Measurements from ENCODE around the gene PHF3.

The PHF3 gene

DNA sequence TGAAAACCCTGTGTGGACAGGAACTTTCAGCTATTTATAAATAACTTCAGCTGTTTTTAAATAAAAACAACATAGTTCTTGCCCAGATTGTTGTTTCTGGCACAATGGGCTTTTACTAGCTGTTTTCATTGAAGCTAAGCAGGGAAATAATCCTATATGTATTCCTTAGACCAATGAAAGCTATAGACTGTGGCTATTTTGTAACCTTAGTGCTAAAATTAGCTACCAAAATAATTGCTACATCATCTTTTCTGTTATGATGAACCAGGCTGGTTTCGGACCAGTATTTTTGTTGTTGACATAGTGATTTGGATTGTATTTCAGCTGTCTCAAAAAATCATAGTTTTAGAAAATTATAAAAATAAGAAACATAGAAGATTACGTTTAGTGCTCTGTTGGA is 13.7 kb downstream of the PHF3 start:
- DNase-seq (ENCODE audit: low read depth in 2 of 2): no peak

GRCh38 chr6:63649847-63650265 is 14.3 kb downstream of the PHF3 start:
- DNase-seq (ENCODE audit: low read depth in 2 of 2): no peak

DNA sequence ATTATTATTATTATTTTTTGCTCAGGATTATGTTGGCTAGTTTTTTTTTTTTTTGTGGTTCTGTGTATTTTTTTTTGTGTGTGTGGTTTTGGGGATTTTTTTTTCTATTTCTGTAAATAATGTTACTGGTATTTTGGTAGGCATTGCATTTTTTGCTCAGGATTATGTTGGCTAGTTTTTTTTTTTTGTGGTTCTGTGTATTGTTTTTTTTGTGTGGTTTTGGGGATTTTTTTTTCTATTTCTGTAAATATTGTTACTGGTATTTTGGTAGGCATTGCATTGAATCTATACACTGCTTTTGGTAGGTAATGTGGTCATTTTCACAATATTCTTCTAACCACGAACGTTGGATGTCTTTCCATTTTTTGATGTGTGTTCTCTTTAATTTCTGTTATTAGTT is 17.4 kb downstream of the PHF3 start:
- DNase-seq (ENCODE audit: low read depth in 2 of 2): no peak

DNA sequence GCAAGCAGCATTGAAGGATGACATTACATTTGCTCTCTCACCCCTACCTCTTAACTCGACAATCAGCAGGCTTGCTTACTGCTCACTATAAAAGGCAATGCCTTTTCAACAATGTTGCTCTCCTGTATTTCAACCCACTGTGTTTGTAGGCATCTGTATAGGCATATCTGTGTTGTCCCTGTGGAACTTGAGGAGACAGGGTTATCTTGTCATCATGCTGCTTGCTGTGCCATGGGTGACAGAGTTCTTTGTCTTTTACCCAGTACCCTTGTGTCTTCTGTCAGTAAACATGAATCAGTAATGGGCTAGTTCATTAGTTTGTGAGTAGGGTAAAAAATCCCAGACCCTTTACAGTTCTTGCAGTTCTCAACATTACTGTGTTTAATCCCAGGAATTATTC is 25.2 kb downstream of the PHF3 start:
- no peak for DNase-seq (ENCODE audit: low read depth in 2 of 2)

DNA sequence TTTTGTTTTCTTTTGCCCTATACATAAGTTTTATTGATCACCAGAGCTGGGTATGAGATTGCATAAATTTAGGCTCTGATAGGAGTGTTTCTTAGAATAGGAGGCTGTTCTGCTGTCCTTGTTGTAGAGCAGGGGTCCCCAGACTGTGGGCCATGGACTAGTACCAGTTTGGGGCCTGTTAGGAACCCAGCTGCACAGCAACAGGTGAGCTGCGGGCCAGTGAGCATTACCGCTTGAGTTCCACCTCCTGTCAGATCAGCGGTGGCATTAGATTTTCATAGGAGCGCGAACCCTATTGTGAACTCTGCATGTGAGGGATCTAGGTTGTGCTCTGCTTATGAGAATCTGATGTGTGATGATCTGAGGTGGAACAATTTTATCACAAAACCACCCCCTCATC is 26.2 kb downstream of the PHF3 start:
- no peak for DNase-seq (ENCODE audit: low read depth in 2 of 2)

GRCh38 chr6:63663147-63663955 is 27.7 kb downstream of the PHF3 start:
- no peak for DNase-seq (ENCODE audit: low read depth in 2 of 2)

DNA sequence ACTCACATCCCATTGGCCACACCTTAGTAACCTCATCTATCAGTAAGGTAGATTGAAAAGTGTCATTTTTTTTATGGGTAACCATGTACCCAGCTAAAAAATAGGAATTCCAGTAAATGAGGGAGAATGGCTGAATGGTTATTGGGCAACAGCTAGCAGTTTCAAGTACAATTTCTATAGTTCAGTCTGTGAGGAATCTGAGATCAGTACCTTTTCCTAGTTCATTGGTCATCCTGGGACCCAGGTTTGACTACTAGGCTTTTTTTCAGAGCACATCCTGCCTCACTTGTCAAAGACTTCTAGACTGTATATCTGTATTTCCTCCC is 28.3 kb downstream of the PHF3 start:
- no peak for DNase-seq (ENCODE audit: low read depth in 2 of 2)

- no peak for DNase-seq (ENCODE audit: low read depth in 2 of 2)
Measured at GRCh38 chr6:63671098-63671754, 35.6 kb downstream of the PHF3 start.

DNA sequence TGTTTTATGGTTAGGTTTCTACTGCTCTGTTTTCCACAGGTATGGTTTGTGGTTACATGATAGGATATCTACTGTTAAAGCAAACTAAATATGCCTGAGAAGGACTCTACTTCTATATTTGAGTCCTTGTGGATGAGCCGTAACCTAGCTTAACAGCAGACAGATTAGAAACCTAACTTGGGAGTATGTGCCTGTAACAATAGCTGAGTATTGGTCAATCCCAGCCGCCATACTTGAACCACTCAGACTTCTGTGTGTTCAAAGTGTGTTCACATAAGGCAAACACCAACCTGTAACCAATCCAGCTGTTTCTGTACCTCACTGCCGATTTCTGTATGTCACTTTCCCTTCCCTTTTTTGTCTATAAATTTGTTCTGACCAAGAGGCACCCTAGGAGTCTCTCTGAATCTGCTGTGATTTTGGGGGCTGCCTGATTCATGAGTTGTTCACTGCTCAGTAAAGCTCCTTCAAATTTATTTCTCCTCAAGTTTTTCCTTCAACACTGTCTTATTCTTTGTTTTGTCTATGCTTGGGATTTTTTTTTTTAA is 37.1 kb downstream of the PHF3 start:
- DNase-seq (ENCODE audit: low read depth in 2 of 2): no peak

GRCh38 chr6:63673692-63674091 is 38.1 kb downstream of the PHF3 start:
- DNase-seq (ENCODE audit: low read depth in 2 of 2): no peak

- no peak for DNase-seq (ENCODE audit: low read depth in 2 of 2)
Measured at GRCh38 chr6:63674635-63675034, 39.0 kb downstream of the PHF3 start.

DNA sequence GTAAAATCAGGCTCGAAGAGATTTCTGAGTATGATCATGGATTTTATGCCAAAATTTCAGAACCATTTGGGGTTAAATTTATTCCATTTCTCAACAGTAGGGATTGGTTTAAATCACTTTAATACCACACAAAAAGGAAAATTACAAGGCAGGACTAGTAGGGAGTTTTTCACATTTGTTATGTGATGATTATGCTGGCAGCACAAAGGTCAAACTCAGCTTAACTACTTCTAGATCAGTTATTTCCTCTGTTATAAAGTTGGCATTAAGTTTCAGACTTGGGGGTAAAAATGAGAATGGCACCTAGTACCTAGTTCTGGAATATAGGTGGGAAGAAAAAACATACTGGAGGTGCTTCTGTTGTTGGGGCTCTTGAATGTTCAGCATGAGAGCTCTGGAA is 39.5 kb downstream of the PHF3 start:
- no peak for DNase-seq (ENCODE audit: low read depth in 2 of 2)

DNA sequence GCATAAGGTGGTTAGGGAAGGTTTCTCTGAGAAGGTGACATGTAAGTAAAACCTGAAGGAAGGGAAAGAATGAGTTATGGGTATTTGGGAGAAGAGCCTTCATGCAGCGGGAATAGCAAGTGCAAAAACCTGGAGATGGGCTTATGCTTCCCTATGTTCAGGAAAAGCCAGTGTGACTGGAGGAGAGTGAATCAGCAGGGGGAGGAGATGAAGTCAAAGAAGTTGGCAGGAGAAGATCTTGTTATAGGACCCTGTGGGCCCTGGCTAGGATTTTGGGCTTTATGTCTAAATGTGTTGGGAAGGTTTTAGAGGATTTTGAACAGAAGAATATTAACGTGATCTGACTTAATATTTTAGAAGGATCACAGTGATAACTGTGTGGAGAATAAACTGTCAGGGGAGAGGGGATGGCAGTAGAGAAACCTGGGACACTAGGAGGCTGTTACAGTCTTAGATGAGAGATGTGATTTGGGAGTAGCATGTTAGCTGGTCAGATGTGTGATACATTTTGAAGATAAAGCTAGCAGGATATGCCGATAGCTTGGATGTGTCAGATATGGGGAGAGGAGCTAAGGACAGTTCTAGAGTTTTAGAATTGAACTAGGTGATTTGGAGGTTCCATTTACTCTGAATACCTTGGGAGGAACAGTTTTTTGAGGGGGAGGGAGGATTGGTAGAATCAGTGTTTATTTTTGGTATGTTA is 41.0 kb downstream of the PHF3 start:
- DNase-seq (ENCODE audit: low read depth in 2 of 2): no peak

DNA sequence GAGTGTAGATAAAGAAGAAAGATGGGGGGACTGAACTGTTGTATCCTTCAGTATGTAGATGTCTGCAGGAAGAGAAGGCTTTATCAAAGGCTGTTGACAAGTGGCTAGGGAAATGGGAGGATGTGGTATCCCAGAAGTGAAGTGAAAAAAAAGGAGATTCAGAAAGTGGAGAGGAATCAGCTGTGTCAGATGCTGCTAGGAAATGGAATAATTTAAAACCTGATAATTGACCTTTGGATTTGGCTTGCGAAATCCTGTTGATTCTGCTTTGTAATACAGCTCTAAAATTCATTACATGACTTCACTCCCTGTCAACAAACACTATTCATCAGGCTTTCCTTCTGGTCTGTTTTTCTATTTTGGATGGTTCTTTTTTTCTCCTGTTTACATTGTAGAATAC is 41.7 kb downstream of the PHF3 start:
- DNase-seq (ENCODE audit: low read depth in 2 of 2): no peak

DNA sequence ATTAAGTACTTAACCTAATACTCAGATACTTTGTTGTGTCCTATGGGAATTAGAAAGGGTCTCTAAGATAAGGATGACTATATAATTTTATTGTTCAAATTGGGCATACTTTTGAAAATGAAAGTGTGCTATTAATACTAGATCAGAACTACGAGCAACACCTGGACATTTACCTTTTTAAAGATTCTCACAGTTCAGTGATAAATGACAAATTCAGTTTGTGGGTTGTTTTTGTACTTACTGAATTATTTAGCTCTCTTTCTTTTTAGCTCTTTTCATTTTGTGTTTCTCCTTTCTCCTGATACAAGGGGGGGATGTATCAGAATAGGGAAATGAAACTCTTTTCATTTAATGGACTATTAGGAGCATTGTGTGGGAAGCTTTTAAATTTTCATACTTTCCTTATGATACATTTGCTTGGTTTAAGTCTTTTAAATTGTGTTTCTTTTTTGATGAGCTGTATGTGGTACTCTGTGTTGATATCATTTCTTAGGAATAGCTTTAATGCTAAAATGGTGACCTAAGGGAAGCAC is 47.5 kb downstream of the PHF3 start:
- DNase-seq (ENCODE audit: low read depth in 2 of 2): no peak

GRCh38 chr6:63685446-63686379 is 50.1 kb downstream of the PHF3 start:
- DNase-seq (ENCODE audit: low read depth in 2 of 2): no peak

DNA sequence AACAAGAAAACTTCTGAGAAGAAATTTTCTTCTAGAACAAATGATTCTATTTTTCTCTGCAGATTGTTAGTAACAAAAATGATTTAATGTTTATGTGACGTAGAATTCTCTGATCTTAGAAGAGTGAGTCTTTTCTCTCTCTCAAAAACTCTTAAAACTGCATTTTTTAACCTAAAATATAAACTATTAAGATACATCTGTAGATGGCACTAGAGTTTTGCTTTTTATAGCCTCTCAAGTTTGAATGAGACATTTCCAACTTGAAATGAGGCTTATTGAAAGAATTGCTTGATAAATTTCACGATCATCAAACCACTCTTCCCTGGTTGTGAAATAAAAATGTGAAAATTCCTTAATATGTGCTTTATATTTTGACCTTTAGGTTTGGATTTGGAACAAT is 53.8 kb downstream of the PHF3 start:
- DNase-seq (ENCODE audit: low read depth in 2 of 2): no peak

DNA sequence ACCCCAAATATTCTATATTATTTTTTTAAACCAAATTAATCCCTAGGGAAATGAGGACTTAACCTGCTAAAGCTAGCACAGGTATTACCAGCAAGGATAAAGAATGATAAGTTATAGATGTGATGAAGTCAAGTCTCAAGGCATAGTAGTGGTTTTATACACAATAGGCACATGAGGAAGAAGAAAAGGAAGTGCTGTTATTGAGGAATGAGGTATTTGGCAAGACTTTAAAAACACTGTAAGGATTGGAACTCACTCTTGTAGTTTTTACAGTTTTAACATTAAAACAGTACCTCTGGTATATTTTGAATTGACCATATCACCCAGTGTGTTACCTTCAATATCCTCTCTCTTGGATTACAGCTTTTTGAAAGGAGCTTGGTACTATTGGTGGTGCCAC is 54.6 kb downstream of the PHF3 start:
- DNase-seq (ENCODE audit: low read depth in 2 of 2): no peak

GRCh38 chr6:63705707-63706106 is 70.1 kb downstream of the PHF3 start:
- DNase-seq (ENCODE audit: low read depth in 2 of 2): no peak

- no peak for DNase-seq (ENCODE audit: low read depth in 2 of 2)
Measured at GRCh38 chr6:63706630-63707029, 71.0 kb downstream of the PHF3 start.

DNA sequence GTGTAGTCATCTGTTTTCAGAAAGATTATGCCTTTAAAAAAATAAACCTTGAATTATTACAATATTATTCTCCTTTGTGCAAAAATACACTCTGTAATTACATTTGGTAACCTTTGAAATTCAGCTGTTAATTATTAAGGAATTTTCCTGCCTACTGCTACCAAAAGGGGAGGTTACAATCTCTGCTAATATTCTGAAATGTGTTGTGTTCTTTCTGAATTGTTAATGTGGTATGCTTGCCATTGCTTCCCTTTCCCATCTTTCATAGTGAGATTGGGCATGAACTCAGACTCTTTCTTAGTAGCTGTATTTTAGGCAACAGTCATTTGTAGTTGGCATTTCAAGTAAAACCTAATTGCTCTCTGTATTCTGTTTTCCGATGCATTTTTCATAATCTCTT is 73.0 kb downstream of the PHF3 start:
- DNase-seq (ENCODE audit: low read depth in 2 of 2): no peak

All from stimulated activated CD8-positive, alpha-beta memory T cell treated with anti-CD3 and anti-CD28 coated beads, Interleukin-2, amount 100 ng/mL, for 48 hours (primary cell).